Heart left ventricle (tissue), 16 donors: ENCODE results near the gene CNR1. TPM values are rescaled to one million over a fixed set of nuclear protein-coding genes. Genes with fewer than 3 reads are reported as not detected.

Experiments
- ATAC-seq, 4 donors: fragments of 200-7000 bp; cut with Tn5 transposase; one replicate each; pipeline ENCODE4 v1.9.1; 2020 to 2022; ENCODE audit warnings: moderate library complexity in 4 of 4, mild to moderate bottlenecking in 3 of 4, moderate number of reproducible peaks in 1 of 4
- DNase-seq, 5 donors: peaks; one replicate each; pipeline ENCODE4 v3.0.0-alpha.2; 2020
- H3K27ac ChIP-seq, 12 donors: fragments of 200-600 bp; sonication (generic) in 4 of 12; one replicate each; pipeline versions ENCODE4 v1.5.0 to v1.8.0; 2016 to 2022; ENCODE audit warnings: mild to moderate bottlenecking in 2 of 12
- H3K27me3 ChIP-seq, 9 donors: fragments of 200-600 bp; sonication (generic) in 2 of 9; one replicate each; pipeline versions ENCODE4 v1.5.1 to v1.8.0; 2016 to 2022; ENCODE audit warnings: mild to moderate bottlenecking in 3 of 9
- H3K36me3 ChIP-seq, 9 donors: fragments of 200-600 bp; sonication (generic) in 2 of 9; one replicate each; pipeline versions ENCODE4 v1.5.0 to v1.8.0; 2018 to 2022; ENCODE audit warnings: mild to moderate bottlenecking in 2 of 9
- H3K4me1 ChIP-seq, 12 donors: fragments of 200-600 bp; sonication (generic) in 4 of 12; one replicate each; pipeline versions ENCODE4 v1.5.0 to v1.8.0; 2016 to 2022; ENCODE audit warnings: mild to moderate bottlenecking in 3 of 12
- H3K4me3 ChIP-seq, 12 donors: fragments of 200-600 bp; sonication (generic) in 4 of 12; one replicate each; pipeline versions ENCODE4 v1.5.0 to v1.8.0; 2017 to 2022; ENCODE audit warnings: mild to moderate bottlenecking in 9 of 12, moderate library complexity in 4 of 12
- H3K9me3 ChIP-seq, 12 donors: fragments of 200-600 bp; sonication (generic) in 4 of 12; one replicate each; pipeline versions ENCODE4 v1.5.0 to v1.8.0; 2016 to 2022; ENCODE audit warnings: mild to moderate bottlenecking in 1 of 12
- CTCF ChIP-seq, 12 donors: fragments of 200-600 bp; sonication (generic) in 4 of 12; IDR thresholded peaks; one replicate each; pipeline versions ENCODE4 v1.5.0 to v1.8.0; 2018 to 2022; ENCODE audit warnings: antibody characterized with exemption in 12 of 12, mild to moderate bottlenecking in 5 of 12
- POLR2A ChIP-seq, 2 donors: fragments of 450-650 bp; IDR thresholded peaks; one replicate each; pipeline ENCODE4 v1.6.1; 2017; ENCODE audit warnings: antibody characterized with exemption in 2 of 2, mild to moderate bottlenecking in 2 of 2, moderate library complexity in 2 of 2
- WGBS, 4 donors: extraction: QIAGEN DNeasy Blood & Tissue Kit in 2 of 4; methylation state at CpG; one replicate each; pipeline versions ENCODE4 v1.1.5 to v1.1.7; 2013 to 2018; 5-methylcytosine and 5-hydroxymethylcytosine counted together
- intact Hi-C, 10 donors: fragments of 100-400 bp; cut with DNase I; formaldehyde crosslinking; loops; one replicate each; pipeline versions ENCODE4 v1.11.1 to v1.14.2; 2022
- polyA plus RNA-seq, 2 donors: library from polyadenylated mRNA; stranded (reverse); fragments of 200-250 nt; gene quantifications; one replicate each; pipeline ENCODE4 v1.2.3, GENCODE V29; 2013
- total RNA-seq, 9 donors: library from RNA; depleted of rRNA in 2 of 9; stranded (reverse); fragments of >200 nt in 2 of 9; fragmentation: NEBNext Ultra II Directional in 3 of 9; extraction: Animal tissue kit (Norgen Biotek cat#: 25700) in 3 of 9; gene quantifications; one replicate each; pipeline versions ENCODE4 v1.1.0 to v1.2.4, GENCODE V29; 2016 to 2023
- donor health status: ischemic (EF 13 %, LVEDD 7.1; RV severe dilation, severe dysfunction).
- donor health status: healthy with polysubstance abuse.
- donor health status: DM: no; HTN: yes; CAD: no.
- donor health status: DM: no; HTN: no; CAD: no.
- donor health status: ischemic (EF 25% LVEDD 6.9; RV normal size, moderate dysfunction).
- donor health status: ischemic (EF 25% LVEDD 5.7; RV mildly dilated, moderate dysfunction).
- donor health status: healthy.
- donor health status: DM: yes; HTN: yes; CAD: no.
- donor health status: ischemic (EF 35%, LVEDD 5.7; RV mildly dilated, moderate dysfunction).
- donor health status: nonischemic (EF 11% LVEDD 7.7; RV severe dilation, severe dysfunction).
- donor health status: DM: yes; HTN: yes; CAD: no.
- donor health status: PGD.
- donor health status: ischemic (EF 29% LVEDD 5.4; RV normal size, mild dysfunction).
- donor health status: nonischemic (EF 23%, LVEDD 6.1; RV moderate dilation, normal function).

The CNR1 gene
- total and polyA plus RNA-seq, 11 donors: 0.07 to 0.88 (median 0.50) TPM

- no peak for DNase-seq
- intact Hi-C loops: no loop called here
- H3K36me3 ChIP-seq: no peaks in the 10 kb centered on the region
- no peaks in the 10 kb centered on the region for H3K27me3 ChIP-seq
- no peaks in the 10 kb centered on the region for H3K9me3 ChIP-seq
- no peak overlapping the region for H3K27ac ChIP-seq
- TF ChIP-seq POLR2A (IDR thresholded peaks at IDR 0.05) (no peak), CTCF (IDR thresholded peaks at IDR 0.05) (no peak)
- no peak overlapping the region for H3K4me3 ChIP-seq
- ATAC-seq: no peak
- WGBS, 4 donors: 81 to 89% (median 86%) methylated on average over 14 of the region's 14 CpGs
- H3K4me1 ChIP-seq: no peaks in the 10 kb centered on the region
Observed at GRCh38 chr6:88143421-88144157, 22.6 kb downstream of the CNR1 start.

GRCh38 chr6:88142297-88142668 is 23.9 kb downstream of the CNR1 start:
- ATAC-seq: no peak
- H3K27ac ChIP-seq: no peak overlapping the region
- no peak for TF ChIP-seq POLR2A (IDR thresholded peaks at IDR 0.05)
- no peak for TF ChIP-seq CTCF (IDR thresholded peaks at IDR 0.05)
- H3K27me3 ChIP-seq: no peaks in the 10 kb centered on the region
- 85 to 86% (median 85%) methylated on average over 3 of the region's 3 CpGs for WGBS, 4 donors
- no peak overlapping the region for H3K4me3 ChIP-seq
- DNase-seq: no peak
- intact Hi-C loops: no loop called here
- no peaks in the 10 kb centered on the region for H3K9me3 ChIP-seq
- no peaks in the 10 kb centered on the region for H3K36me3 ChIP-seq
- H3K4me1 ChIP-seq: no peaks in the 10 kb centered on the region

DNA sequence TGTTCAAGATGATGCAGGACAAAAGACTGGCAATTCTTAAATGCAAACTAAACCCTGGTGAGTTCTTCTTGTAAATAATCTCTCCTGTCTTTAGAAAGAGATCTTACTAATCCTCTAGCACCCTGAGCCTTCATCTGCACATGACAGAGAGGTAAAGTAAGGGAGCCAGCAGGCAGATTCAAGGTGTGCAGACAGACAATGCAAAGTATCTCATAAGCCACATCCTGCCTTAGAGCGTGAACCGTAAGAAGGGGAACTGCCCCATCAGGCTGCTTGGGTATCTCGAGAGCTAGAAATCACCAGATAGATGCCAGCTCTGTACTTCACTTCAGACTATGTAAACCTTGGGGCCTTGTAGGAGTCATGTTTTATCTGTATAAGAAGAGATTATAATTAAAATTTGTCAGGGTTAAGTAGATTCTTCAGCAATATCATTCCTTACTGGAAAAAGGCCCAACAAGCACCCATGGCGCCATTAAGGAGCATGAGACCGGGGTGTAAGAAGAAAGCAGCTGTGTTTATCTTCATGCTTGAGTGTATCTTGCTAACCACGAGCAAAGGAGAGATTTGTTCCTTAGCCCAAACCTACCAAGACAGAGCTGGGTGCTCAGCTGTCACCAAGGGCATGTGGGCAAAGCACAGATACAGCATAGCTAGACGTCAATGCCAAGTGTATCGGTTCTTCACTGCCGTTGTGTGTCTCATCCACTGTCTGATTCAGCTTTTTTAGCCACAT is 24.4 kb downstream of the CNR1 start:
- Histone ChIP-seq H3K4me3 (no peak overlapping the region), H3K36me3 (no peaks in the 10 kb centered on the region), H3K27ac (no peak overlapping the region), H3K27me3 (no peaks in the 10 kb centered on the region), H3K4me1 (no peaks in the 10 kb centered on the region), H3K9me3 (no peaks in the 10 kb centered on the region)
- DNase-seq (no peak), ATAC-seq (no peak)
- TF ChIP-seq CTCF (IDR thresholded peaks at IDR 0.05): no peak
- TF ChIP-seq POLR2A (IDR thresholded peaks at IDR 0.05): no peak
- intact Hi-C loops: no loop called here
- WGBS, 4 donors: 69 to 84% (median 81%) methylated on average over 9 of the region's 9 CpGs

DNA sequence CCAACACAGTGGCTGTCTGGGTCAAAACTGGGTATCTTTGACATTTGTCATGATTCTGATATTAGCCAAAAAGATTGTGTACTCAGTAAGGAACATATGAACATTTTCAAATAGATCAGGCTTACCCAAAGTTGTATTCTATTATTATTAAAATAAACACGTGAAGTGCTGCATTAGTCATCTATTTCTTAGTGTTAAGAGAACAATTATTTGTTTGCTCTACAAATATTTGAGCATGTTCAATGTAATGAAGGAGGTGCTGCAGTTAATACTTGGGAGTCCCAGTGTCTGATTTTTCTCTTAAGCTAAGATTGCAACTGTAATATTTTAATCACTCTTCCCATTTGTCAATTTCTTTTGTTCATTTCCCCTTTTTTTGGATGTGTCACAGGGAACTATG is 28.2 kb downstream of the CNR1 start:
- Histone ChIP-seq H3K4me3 (no peak overlapping the region), H3K9me3 (no peaks in the 10 kb centered on the region), H3K27me3 (no peaks in the 10 kb centered on the region), H3K4me1 (no peaks in the 10 kb centered on the region), H3K36me3 (no peaks in the 10 kb centered on the region), H3K27ac (no peak overlapping the region)
- TF ChIP-seq CTCF (IDR thresholded peaks at IDR 0.05): no peak
- no peak for TF ChIP-seq POLR2A (IDR thresholded peaks at IDR 0.05)
- WGBS, 4 donors: 63 to 77% (median 73%) methylated on average over 1 of the region's 1 CpG
- ATAC-seq: no peak
- DNase-seq: no peak
- intact Hi-C loops: no loop called here
